Thoracic aorta (tissue), 2 donors: ENCODE data around the gene PITPNM3. TPM values are rescaled to one million over a fixed set of nuclear protein-coding genes. Genes with fewer than 3 reads are reported as not detected.

Source experiments
- ATAC-seq: fragments of 150-250 bp; one replicate; pipeline ENCODE4 v1.8.0; 2017; ENCODE audit warnings: low read depth; ENCODE audit not compliant: insufficient number of reproducible peaks, low FRiP score
- DNase-seq: peaks from one replicate; pipeline ENCODE4 v3.0.0-alpha.2; 2020; ENCODE audit warnings: low spot score
- H3K27ac ChIP-seq, 2 donors: fragments of 200-600 bp; sonication (generic); 1 replicate in 1 of 2; 2 replicates in 1 of 2; pipeline ENCODE4 v1.5.1; 2016; ENCODE audit warnings: mild to moderate bottlenecking in 2 of 2, moderate library complexity in 2 of 2
- H3K27me3 ChIP-seq: fragments of 200-600 bp; sonication (generic); replicated peaks from 2 replicates; pipeline ENCODE4 v1.6.0; 2016; ENCODE audit warnings: mild to moderate bottlenecking; ENCODE audit not compliant: insufficient read depth
- H3K36me3 ChIP-seq: fragments of 200-600 bp; sonication (generic); one replicate; pipeline ENCODE4 v1.5.1; 2016
- H3K4me1 ChIP-seq, 2 donors: fragments of 200-600 bp; sonication (generic); 1 replicate in 1 of 2; 2 replicates in 1 of 2; pipeline versions ENCODE4 v1.5.1 to v1.6.0; 2016; ENCODE audit warnings: low read depth in 2 of 2, mild to moderate bottlenecking in 1 of 2; ENCODE audit not compliant: control insufficient read depth in 1 of 2
- H3K4me3 ChIP-seq: fragments of 200-600 bp; sonication (generic); 2 replicates; pipeline ENCODE4 v1.5.1; 2016; ENCODE audit warnings: mild to moderate bottlenecking
- H3K9me3 ChIP-seq: fragments of 200-600 bp; sonication (generic); 2 replicates; pipeline ENCODE4 v1.5.1; 2016
- CTCF ChIP-seq: fragments of 200-600 bp; sonication (generic); IDR thresholded peaks from one replicate; pipeline ENCODE4 v1.5.1; 2019; ENCODE audit warnings: antibody characterized with exemption
- total RNA-seq, 2 donors: library from RNA; depleted of rRNA; stranded (reverse); fragments of >200 nt; gene quantifications; one replicate each; pipeline versions ENCODE4 v1.1.0 to v1.2.3, GENCODE V29; 2016

Gene PITPNM3
- total RNA-seq, 2 donors from 2014 or later: 1.8 to 3.1 TPM

- no peaks in the 10 kb centered on the region for H3K9me3 ChIP-seq
- ATAC-seq (no peak), DNase-seq (no peak)
- peaks cover 0 to 7% of the 10 kb centered on the region in 2 donors for H3K4me1 ChIP-seq
- H3K27ac ChIP-seq: no peak overlapping the region
- H3K36me3 ChIP-seq: no peaks in the 10 kb centered on the region
- H3K27me3 ChIP-seq: no peaks in the 10 kb centered on the region
- TF ChIP-seq CTCF: no peak
- H3K4me3 ChIP-seq: no peak overlapping the region
Observed at GRCh38 chr17:6449307-6449706, 107.0 kb downstream of the PITPNM3 start.

- TF ChIP-seq CTCF: no peak
- no peak for ATAC-seq
- H3K36me3 ChIP-seq: no peaks in the 10 kb centered on the region
Observed at GRCh38 chr17:6448473-6448872, 107.9 kb downstream of the PITPNM3 start.

GRCh38 chr17:6446516-6447100 is 109.7 kb downstream of the PITPNM3 start:
- no peak for ATAC-seq
- Histone ChIP-seq H3K4me1 (peaks cover 0 to 16% of the 10 kb centered on the region in 2 donors), H3K27ac (no peak overlapping the region), H3K36me3 (no peaks in the 10 kb centered on the region), H3K9me3 (no peaks in the 10 kb centered on the region), H3K4me3 (no peak overlapping the region), H3K27me3 (no peaks in the 10 kb centered on the region)
- DNase-seq: no peak
- no peak for TF ChIP-seq CTCF

More at GRCh38 chr17:6448473-6448872, 107.9 kb downstream of the PITPNM3 start:
- Histone ChIP-seq H3K27me3 (no peaks in the 10 kb centered on the region), H3K27ac (no peak overlapping the region), H3K4me3 (no peak overlapping the region), H3K4me1 (peaks cover 0 to 12% of the 10 kb centered on the region in 2 donors), H3K9me3 (no peaks in the 10 kb centered on the region)
- no peak for DNase-seq

- ATAC-seq (no peak), DNase-seq (no peak)
- Histone ChIP-seq H3K4me1 (peaks cover 0 to 16% of the 10 kb centered on the region in 2 donors), H3K4me3 (peak overlapping the region; percentile 76), H3K27me3 (no peaks in the 10 kb centered on the region), H3K36me3 (no peaks in the 10 kb centered on the region), H3K9me3 (no peaks in the 10 kb centered on the region), H3K27ac (no peak overlapping the region)
- no peak for TF ChIP-seq CTCF
Observed at GRCh38 chr17:6444571-6445335, 111.6 kb downstream of the PITPNM3 start.

- DNase-seq (peak; percentile 86), ATAC-seq (peak; percentile 96)
- H3K4me1 ChIP-seq: peaks cover 0 to 16% of the 10 kb centered on the region in 2 donors
- H3K27me3 ChIP-seq: no peaks in the 10 kb centered on the region
- H3K36me3 ChIP-seq: no peaks in the 10 kb centered on the region
- peak within 1 kb of the TSS; percentile 76 for H3K4me3 ChIP-seq
- peak within 1 kb of the TSS in 1 of 2 donors; percentile 37 for H3K27ac ChIP-seq
- TF ChIP-seq CTCF: no peak
- H3K9me3 ChIP-seq: no peaks in the 10 kb centered on the region
Observed at GRCh38 chr17:6443692-6444570, 112.4 kb downstream of the PITPNM3 start, which contains the start of gene PIMREG. PIMREG (plus strand) TSS chr17:6444455; CDS start chr17:6445111, 656 bp downstream.
